ENCODE measurements around the gene GLI3. TPM values are rescaled to one million over a fixed set of nuclear protein-coding genes. Genes with fewer than 3 reads are reported as not detected.

GLI3 gene
- total and polyA plus RNA-seq, 8 donors = 0.29 to 7.0 (median 2.3) TPM

- WGBS, 5 donors = 86 to 91% (median 87%) methylated on average over 12 of the region's 12 CpGs
- Histone ChIP-seq H3K9me3 (no peaks in the 10 kb centered on the region), H3K4me3 (no peak overlapping the region), H3K4me1 (peaks cover 0 to 27% (median 11%) of the 10 kb centered on the region in 4 donors), H3K27ac (peak overlapping the region in 1 of 5 donors; percentile 6), H3K27me3 (no peaks in the 10 kb centered on the region), H3K36me3 (peaks cover 0 to 4% (median 0%) of the 10 kb centered on the region in 4 donors)
- intact Hi-C loops (cut with DNase I; ENCODE audit: low total_unique reads) = no loop called here
- no peak for DNase-seq
- TF ChIP-seq EP300 (IDR thresholded peaks at IDR 0.05) (no peak), POLR2AphosphoS5 (IDR thresholded peaks at IDR 0.05) (no peak), POLR2A (IDR thresholded peaks at IDR 0.05) (no peak)
- TF ChIP-seq, protein P1, sequence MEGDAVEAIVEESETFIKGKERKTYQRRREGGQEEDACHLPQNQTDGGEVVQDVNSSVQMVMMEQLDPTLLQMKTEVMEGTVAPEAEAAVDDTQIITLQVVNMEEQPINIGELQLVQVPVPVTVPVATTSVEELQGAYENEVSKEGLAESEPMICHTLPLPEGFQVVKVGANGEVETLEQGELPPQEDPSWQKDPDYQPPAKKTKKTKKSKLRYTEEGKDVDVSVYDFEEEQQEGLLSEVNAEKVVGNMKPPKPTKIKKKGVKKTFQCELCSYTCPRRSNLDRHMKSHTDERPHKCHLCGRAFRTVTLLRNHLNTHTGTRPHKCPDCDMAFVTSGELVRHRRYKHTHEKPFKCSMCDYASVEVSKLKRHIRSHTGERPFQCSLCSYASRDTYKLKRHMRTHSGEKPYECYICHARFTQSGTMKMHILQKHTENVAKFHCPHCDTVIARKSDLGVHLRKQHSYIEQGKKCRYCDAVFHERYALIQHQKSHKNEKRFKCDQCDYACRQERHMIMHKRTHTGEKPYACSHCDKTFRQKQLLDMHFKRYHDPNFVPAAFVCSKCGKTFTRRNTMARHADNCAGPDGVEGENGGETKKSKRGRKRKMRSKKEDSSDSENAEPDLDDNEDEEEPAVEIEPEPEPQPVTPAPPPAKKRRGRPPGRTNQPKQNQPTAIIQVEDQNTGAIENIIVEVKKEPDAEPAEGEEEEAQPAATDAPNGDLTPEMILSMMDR (IDR thresholded peaks at IDR 0.05) = no peak
Observed at GRCh38 chr7:41981046-41982040, 255.7 kb downstream of the GLI3 start.

- intact Hi-C loops (cut with DNase I; ENCODE audit: low total_unique reads) = no loop called here
- Histone ChIP-seq H3K27ac (peak overlapping the region in 1 of 5 donors; percentile 30), H3K4me1 (peaks cover 0 to 27% (median 11%) of the 10 kb centered on the region in 4 donors), H3K36me3 (peaks cover 0 to 4% (median 0%) of the 10 kb centered on the region in 4 donors), H3K4me3 (no peak overlapping the region), H3K9me3 (no peaks in the 10 kb centered on the region), H3K27me3 (no peaks in the 10 kb centered on the region)
- peak in 1 of 2 donors; percentile 76 for DNase-seq
- WGBS, 5 donors = 25 to 34% (median 29%) methylated on average over 6 of the region's 6 CpGs
- TF ChIP-seq EP300 (IDR thresholded peaks at IDR 0.05) (no peak), POLR2AphosphoS5 (IDR thresholded peaks at IDR 0.05) (no peak)
- TF ChIP-seq, protein P1 (IDR thresholded peaks at IDR 0.05) = peak in 4 of 7 experiments; percentile 51 to 67 (median 57)
Observed at GRCh38 chr7:41979834-41980307, 257.1 kb downstream of the GLI3 start.

- Histone ChIP-seq H3K4me1 (peaks cover 0 to 27% (median 11%) of the 10 kb centered on the region in 4 donors), H3K36me3 (peaks cover 0 to 4% (median 1%) of the 10 kb centered on the region in 4 donors), H3K4me3 (no peak overlapping the region), H3K27me3 (no peaks in the 10 kb centered on the region), H3K27ac (no peak overlapping the region), H3K9me3 (no peaks in the 10 kb centered on the region)
- no peak for TF ChIP-seq POLR2A (IDR thresholded peaks at IDR 0.05)
- TF ChIP-seq, protein P1 (IDR thresholded peaks at IDR 0.05) = no peak
- TF ChIP-seq EP300 (IDR thresholded peaks at IDR 0.05) = no peak
- no peak for TF ChIP-seq POLR2AphosphoS5 (IDR thresholded peaks at IDR 0.05)
- intact Hi-C loops (cut with DNase I; ENCODE audit: low total_unique reads) = no loop called here
- DNase-seq = no peak
- WGBS, 5 donors = 64 to 81% (median 77%) methylated on average over 4 of the region's 4 CpGs
Observed at GRCh38 chr7:41978858-41979257, 258.2 kb downstream of the GLI3 start.

DNA sequence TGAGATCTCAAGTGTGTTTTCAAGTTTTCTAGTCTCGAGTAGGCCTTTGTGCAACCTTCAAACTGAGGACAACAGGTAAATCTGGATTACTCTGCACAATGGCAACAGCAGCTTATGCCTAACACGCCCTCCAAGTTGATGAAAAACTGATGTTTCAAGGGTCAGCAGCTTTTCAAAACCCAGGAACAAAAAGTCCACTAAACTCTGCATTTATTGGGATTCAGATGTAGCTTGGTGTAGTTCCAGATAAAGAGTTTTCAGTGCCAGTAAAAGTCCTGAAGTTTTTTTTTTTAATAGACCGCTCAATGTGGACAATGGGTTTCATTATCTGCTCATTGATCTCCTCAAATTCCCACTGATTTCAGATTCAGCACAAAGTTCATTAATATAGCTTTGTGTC, 259.3 kb downstream of the GLI3 start:
- WGBS, 5 donors = 72 to 83% (median 81%) methylated on average over 3 of the region's 3 CpGs
- no peaks in the 10 kb centered on the region for H3K27me3 ChIP-seq
- peaks cover 0 to 27% (median 11%) of the 10 kb centered on the region in 4 donors for H3K4me1 ChIP-seq
- H3K4me3 ChIP-seq = no peak overlapping the region
- TF ChIP-seq EP300 (IDR thresholded peaks at IDR 0.05) = no peak
- no peak for TF ChIP-seq POLR2AphosphoS5 (IDR thresholded peaks at IDR 0.05)
- TF ChIP-seq, protein P1 (IDR thresholded peaks at IDR 0.05) = no peak
- TF ChIP-seq POLR2A (IDR thresholded peaks at IDR 0.05) = no peak
- DNase-seq = no peak
- no peaks in the 10 kb centered on the region for H3K9me3 ChIP-seq
- no peak overlapping the region for H3K27ac ChIP-seq
- intact Hi-C loops (cut with DNase I; ENCODE audit: low total_unique reads) = no loop called here
- H3K36me3 ChIP-seq = peaks cover 0 to 5% (median 2%) of the 10 kb centered on the region in 4 donors

All from stomach (tissue), 9 donors.